GM12874 (cell line): Measurements from ENCODE around the gene COA5.

Experiments used
- TF ChIP-seq, protein P1 (sequence below): IDR thresholded peaks from 2 replicates; pipeline ENCODE4 v1.5.1; 2011; ENCODE audit warnings: low read depth, mild to moderate bottlenecking, control low read depth, low read length, moderate library complexity; ENCODE audit not compliant: insufficient read depth

Gene COA5

DNA sequence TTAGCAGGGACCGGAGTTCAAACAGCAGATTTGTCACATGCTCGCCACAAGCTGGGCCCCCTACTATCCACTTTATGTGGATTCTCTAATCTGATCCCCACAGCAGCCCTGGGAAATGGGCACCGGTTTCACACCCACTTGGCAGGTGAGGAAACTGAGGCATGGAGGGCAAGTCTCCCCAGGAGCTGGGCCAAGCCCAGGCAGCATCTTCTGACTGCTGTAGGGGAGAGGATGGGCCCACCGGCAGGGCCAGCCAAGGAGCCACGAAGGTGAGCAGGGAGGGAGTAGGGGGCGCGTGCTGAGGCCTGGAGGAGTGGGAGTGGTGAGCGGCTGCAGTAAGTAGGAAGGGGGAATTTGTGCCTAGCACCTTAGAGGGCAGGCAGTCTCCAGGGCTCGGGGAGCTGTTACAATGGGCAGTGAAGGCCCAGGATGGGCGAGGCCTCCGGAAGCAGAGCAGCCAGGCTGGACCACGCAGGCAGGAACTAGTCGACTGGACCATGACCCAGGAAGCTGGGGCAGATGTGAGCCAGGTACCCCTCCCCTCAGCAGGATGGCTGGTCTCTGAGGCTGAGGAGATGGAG is 37.1 kb downstream of the COA5 start:
- TF ChIP-seq, protein P1, sequence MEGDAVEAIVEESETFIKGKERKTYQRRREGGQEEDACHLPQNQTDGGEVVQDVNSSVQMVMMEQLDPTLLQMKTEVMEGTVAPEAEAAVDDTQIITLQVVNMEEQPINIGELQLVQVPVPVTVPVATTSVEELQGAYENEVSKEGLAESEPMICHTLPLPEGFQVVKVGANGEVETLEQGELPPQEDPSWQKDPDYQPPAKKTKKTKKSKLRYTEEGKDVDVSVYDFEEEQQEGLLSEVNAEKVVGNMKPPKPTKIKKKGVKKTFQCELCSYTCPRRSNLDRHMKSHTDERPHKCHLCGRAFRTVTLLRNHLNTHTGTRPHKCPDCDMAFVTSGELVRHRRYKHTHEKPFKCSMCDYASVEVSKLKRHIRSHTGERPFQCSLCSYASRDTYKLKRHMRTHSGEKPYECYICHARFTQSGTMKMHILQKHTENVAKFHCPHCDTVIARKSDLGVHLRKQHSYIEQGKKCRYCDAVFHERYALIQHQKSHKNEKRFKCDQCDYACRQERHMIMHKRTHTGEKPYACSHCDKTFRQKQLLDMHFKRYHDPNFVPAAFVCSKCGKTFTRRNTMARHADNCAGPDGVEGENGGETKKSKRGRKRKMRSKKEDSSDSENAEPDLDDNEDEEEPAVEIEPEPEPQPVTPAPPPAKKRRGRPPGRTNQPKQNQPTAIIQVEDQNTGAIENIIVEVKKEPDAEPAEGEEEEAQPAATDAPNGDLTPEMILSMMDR: no peak

DNA sequence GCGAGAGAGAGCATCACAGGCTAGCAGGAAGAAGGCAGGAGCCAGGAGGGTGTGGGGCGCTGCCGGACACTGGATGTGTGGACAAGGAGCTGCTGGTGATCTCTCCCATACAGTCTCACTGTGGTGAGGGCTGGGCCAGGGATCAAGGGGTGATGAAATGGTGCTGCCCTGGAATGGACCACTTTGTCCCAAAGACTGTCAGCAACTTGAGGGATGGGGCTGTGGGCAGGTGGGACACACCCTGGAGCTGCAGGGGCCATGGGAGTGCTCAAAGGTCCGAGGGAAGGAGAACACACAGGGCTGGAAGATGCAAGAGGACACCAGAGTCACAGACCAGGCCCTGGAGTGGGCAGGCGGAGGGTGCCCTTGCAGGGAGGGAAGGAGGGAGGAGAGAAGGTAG is 38.0 kb downstream of the COA5 start:
- TF ChIP-seq, protein P1: no peak

DNA sequence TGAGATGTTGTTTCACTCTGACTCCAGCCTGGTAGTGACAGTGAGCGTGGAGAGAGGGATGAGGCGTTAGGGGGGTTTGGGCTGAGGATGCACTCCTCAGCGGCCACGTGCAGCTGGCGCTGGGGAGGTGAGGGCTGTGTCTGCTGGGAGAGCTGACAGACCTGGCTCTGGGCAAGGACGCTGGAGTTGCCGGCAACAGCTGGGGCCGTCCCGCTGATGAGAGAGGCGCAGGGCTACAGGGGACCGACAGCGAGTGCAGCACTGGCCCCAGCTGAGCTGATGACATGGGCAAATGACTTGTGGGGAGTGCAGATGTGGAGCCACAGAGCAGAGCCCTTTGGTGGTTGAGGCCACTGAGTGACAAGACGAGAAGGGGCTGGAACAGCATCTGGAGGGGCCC is 38.4 kb downstream of the COA5 start:
- TF ChIP-seq, protein P1: no peak

DNA sequence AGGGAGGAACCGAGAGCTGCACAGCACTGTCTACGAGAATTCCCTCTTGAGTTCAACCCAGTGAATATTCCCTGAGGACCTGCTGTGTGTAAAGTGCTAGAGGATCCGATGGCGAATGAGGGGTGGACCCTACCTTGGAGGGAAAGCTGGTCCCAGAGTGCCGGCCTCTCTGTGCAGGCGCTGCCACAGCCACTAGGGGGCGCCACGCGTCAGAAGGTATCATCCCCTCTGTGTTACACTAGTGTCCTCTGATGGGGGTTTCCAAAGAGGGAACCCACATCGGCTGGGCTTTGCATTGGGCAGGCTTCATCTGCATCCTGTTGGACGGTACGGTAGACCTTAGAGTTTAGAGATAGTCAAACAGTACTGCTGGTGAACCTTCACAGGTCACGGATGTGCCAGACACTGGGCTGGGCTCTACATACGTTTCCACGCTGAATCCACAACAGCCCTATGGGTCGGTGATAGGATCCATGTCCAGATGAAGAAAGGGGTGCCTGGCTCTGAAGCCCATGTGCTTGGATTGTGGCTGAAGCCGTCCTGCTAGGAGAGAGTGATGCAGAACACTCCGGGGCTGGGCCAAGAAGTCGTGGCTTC is 39.0 kb downstream of the COA5 start:
- TF ChIP-seq, protein P1: peak; percentile 92

DNA sequence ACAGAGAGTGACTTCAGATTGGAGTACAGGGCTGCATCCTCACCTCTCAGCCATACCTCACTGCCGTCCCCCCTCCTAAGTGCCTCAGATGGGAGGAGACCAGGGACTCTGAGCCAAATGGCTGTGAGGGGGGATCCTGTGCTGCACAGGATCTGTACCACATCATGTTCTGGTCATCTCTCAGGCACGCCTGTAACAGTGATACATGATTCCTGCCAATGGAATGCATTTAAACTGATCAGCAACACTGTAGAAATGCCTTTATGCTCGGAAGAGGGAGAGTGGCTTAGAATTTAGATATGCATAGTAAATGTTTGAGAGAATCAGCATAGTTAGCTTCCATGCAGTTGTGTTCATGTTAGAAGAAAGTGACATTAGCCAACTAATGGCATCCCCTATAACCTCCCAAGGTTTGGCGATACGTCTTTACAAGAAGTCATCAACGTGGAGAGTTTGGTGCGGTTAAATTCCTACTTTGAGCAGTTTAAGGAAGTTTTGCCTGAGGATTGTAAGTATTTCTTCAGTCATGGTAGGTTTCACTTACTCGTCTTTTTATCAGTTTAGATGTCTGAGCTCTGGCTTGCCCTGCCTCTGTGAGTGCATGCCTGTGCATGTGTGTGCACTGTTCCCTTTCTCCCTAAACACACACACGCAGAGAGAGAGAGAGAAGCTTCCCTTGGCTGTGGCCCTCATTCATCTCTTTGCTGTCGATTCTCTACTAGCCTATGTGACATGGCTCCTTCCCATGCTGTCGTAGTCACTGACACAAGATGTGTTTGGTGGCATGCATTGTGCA is 40.0 kb downstream of the COA5 start:
- TF ChIP-seq, protein P1: no peak

DNA sequence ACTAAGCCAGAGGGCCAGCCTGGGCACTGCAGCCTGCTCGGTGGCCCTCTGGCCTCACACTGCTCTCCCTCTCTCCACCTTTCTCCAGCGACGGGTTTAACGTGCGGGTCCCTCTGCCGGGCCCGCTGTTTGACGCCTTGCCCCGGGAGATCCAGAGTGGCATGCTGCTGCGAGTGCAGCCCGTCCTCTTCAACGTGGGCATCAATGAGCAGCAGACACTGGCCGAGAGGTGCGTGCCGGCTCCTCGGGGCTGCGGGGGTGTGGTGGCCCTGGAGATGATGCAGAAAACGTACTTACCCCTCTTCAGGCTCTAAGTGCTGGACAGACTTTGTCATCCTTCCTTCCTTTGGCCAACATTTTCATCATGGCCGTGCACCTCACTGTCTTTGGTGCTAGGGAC is 42.4 kb downstream of the COA5 start:
- TF ChIP-seq, protein P1: no peak

DNA sequence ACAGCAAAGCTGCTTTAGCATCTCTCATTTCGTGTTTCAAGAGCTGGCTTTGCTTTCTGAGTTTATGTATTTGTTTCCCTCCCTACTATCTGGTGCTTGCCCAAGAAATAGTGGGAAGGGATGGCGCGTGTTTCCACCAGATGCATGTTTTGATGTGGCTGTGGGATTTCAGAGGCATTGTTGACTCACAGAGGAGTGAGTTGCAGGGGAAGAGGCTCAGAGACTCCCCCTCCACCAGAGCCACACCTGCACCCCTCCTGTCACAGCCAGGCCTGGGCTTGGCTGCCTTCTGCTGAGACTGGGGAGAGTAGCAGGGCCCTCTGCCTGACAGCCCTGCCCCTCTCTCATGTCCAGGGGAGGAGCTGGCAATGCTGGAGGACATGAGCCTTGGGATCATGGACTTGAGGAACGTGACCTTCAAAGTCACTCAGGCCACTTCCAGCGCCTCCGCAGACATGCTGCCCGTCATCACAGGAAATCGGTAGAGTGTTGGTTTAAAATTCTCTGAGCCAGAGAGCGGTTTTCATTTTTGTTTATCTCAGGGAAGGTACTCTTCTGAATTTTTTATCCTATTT is 42.9 kb downstream of the COA5 start:
- TF ChIP-seq, protein P1: no peak
